GM12878 (cell line): ENCODE results near the gene MRPL36. TPM values are rescaled to one million over a fixed set of nuclear protein-coding genes. Genes with fewer than 3 reads are reported as not detected.

Experiments used
- BACH1 ChIP-seq: fragments of 450-650 bp; IDR thresholded peaks from 2 replicates; pipeline ENCODE4 v1.6.1; 2017; ENCODE audit warnings: mild to moderate bottlenecking, borderline replicate concordance
- BCL11A ChIP-seq: IDR thresholded peaks from 2 replicates; pipeline ENCODE4 v1.6.1; 2011; ENCODE audit warnings: low read depth, low read length
- BRCA1 ChIP-seq: IDR thresholded peaks from 2 replicates; pipeline ENCODE4 v1.6.1; 2011; ENCODE audit warnings: low read depth, low read length, improper control_type of control experiment
- CHD2 ChIP-seq: IDR thresholded peaks from 2 replicates; pipeline ENCODE4 v1.6.1; 2011; ENCODE audit warnings: low read depth, low read length, improper control_type of control experiment, borderline replicate concordance
- CHD4 ChIP-seq: fragments of 200-600 bp; sonication (generic); IDR thresholded peaks from 2 replicates; pipeline ENCODE4 v1.6.1; 2016; ENCODE audit warnings: mild to moderate bottlenecking
- CREM ChIP-seq: IDR thresholded peaks from 2 replicates; pipeline ENCODE4 v1.6.1; 2014; ENCODE audit warnings: antibody characterized with exemption, low read depth
- DPF2 ChIP-seq: fragments of 450-650 bp; IDR thresholded peaks from 2 replicates; pipeline ENCODE4 v1.6.1; 2017; ENCODE audit warnings: mild to moderate bottlenecking
- ESRRA ChIP-seq: IDR thresholded peaks from 2 replicates; pipeline ENCODE4 v1.6.1; 2012; ENCODE audit warnings: mild to moderate bottlenecking, low read length, improper control_type of control experiment
- IKZF2 ChIP-seq, 2 experiments: fragments of 450-650 bp; IDR thresholded peaks; 2 replicates each; pipeline ENCODE4 v1.6.1; 2017; ENCODE audit warnings: mild to moderate bottlenecking in 2 of 2, moderate library complexity in 2 of 2
- IRF5 ChIP-seq: fragments of 450-650 bp; IDR thresholded peaks from 2 replicates; pipeline ENCODE4 v1.6.1; 2017; ENCODE audit warnings: borderline replicate concordance
- JUND ChIP-seq: IDR thresholded peaks from 2 replicates; pipeline ENCODE4 v1.6.1; 2012; ENCODE audit warnings: low read depth, mild to moderate bottlenecking, low read length, improper control_type of control experiment, moderate library complexity
- KAT2A ChIP-seq: conservative IDR thresholded peaks from 2 replicates; pipeline ENCODE4 v1.6.1; 2011; ENCODE audit warnings: low read depth, low read length; ENCODE audit not compliant: control insufficient read depth
- KDM1A ChIP-seq: fragments of 200-600 bp; sonication (generic); IDR thresholded peaks from 2 replicates; pipeline ENCODE4 v1.6.1; 2016; ENCODE audit warnings: borderline replicate concordance
- MAX ChIP-seq: IDR thresholded peaks from 2 replicates; pipeline ENCODE4 v1.6.1; 2012; ENCODE audit warnings: low read depth, low read length, improper control_type of control experiment
- MTA3 ChIP-seq: IDR thresholded peaks from 2 replicates; pipeline ENCODE4 v1.6.1; 2012; ENCODE audit warnings: low read length, inconsistent platforms, borderline replicate concordance
- MXI1 ChIP-seq: fragments of 150-350 bp; IDR thresholded peaks from 2 replicates; pipeline ENCODE4 v1.6.1; 2011; ENCODE audit warnings: low read depth, mild to moderate bottlenecking, inconsistent platforms, low read length, improper control_type of control experiment
- NFXL1 ChIP-seq: fragments of 450-650 bp; IDR thresholded peaks from 2 replicates; pipeline ENCODE4 v1.6.1; 2017; ENCODE audit warnings: antibody characterized with exemption, mild to moderate bottlenecking, borderline replicate concordance
- NR2F1 ChIP-seq: fragments of 450-650 bp; conservative IDR thresholded peaks from 2 replicates; pipeline ENCODE4 v1.6.1; 2017; ENCODE audit warnings: mild to moderate bottlenecking
- NRF1 ChIP-seq: conservative IDR thresholded peaks from 2 replicates; pipeline ENCODE4 v1.6.1; 2011; ENCODE audit warnings: mild to moderate bottlenecking, low read depth, low read length, improper control_type of control experiment
- RAD21 ChIP-seq: IDR thresholded peaks from 2 replicates; pipeline ENCODE4 v1.6.1; 2011; ENCODE audit warnings: mild to moderate bottlenecking, low read depth, low read length, moderate library complexity; ENCODE audit not compliant: insufficient read depth
- RAD51 ChIP-seq: fragments of 450-650 bp; IDR thresholded peaks from 2 replicates; pipeline ENCODE4 v1.6.1; 2016; ENCODE audit warnings: moderate library complexity, mild to moderate bottlenecking, inconsistent platforms
- RBBP5 ChIP-seq: fragments of 200-600 bp; sonication (generic); conservative IDR thresholded peaks from 2 replicates; pipeline ENCODE4 v1.6.1; 2016
- RCOR1 ChIP-seq: conservative IDR thresholded peaks from 2 replicates; pipeline ENCODE4 v1.6.1; 2012; ENCODE audit warnings: low read depth, low read length, improper control_type of control experiment
- SMARCA5 ChIP-seq: fragments of 450-650 bp; IDR thresholded peaks from 2 replicates; pipeline ENCODE4 v1.6.1; 2017; ENCODE audit warnings: mild to moderate bottlenecking
- SRF ChIP-seq, 2 experiments: IDR thresholded peaks; 2 replicates each; pipeline ENCODE4 v1.6.1; 2011; ENCODE audit warnings: low read depth in 2 of 2, low read length in 2 of 2, mild to moderate bottlenecking in 1 of 2, moderate library complexity in 1 of 2
- STAT1 ChIP-seq: fragments of 450-650 bp; conservative IDR thresholded peaks from 2 replicates; pipeline ENCODE4 v1.6.1; 2014; ENCODE audit warnings: antibody characterized with exemption, mild to moderate bottlenecking
- SUZ12 ChIP-seq: fragments of 200-600 bp; sonication (generic); IDR thresholded peaks from one replicate; pipeline ENCODE4 v1.6.1; 2018; ENCODE audit warnings: antibody characterized with exemption, mild to moderate bottlenecking; ENCODE audit not compliant: unreplicated experiment
- YBX1 ChIP-seq: fragments of 450-650 bp; IDR thresholded peaks from 2 replicates; pipeline ENCODE4 v1.6.1; 2016; ENCODE audit warnings: antibody characterized with exemption
- ZNF207 ChIP-seq: fragments of 450-650 bp; IDR thresholded peaks from 2 replicates; pipeline ENCODE4 v1.6.1; 2014; ENCODE audit warnings: antibody characterized with exemption, mild to moderate bottlenecking, borderline replicate concordance
- polyA plus RNA-seq, 11 experiments: library from polyadenylated mRNA; depleted of rRNA in 4 of 11; unstranded in 6 of 11; stranded (reverse) in 5 of 11; fragments of >200 nt; fragmentation: Nextera tagmentation in 4 of 11; fragmentation: Illumina TruSeq in 1 of 11; extraction: Ambion mirVana in 4 of 11; extraction: Trizol in 1 of 11; gene quantifications; 1 replicate in 1 of 11; 2 replicates in 10 of 11; pipeline versions ENCODE4 v1.2.1 to v1.2.3, GENCODE V29; 2011 to 2016; ENCODE audit warnings: inconsistent platforms in 2 of 11, missing spikeins in 2 of 11, low read depth in 1 of 11
- total RNA-seq, 4 experiments: library from RNA; depleted of rRNA in 3 of 4; stranded (reverse); fragments of >200 nt in 3 of 4; fragmentation: Illumina TruSeq in 1 of 4; extraction: Trizol in 1 of 4; gene quantifications; 2 replicates each; pipeline versions ENCODE4 v1.2.1 to v1.2.3, GENCODE V29; 2013 to 2021
- TF ChIP-seq, protein P1 (sequence below): fragments of 450-650 bp; IDR thresholded peaks from 2 replicates; pipeline ENCODE4 v1.6.1; 2017; ENCODE audit warnings: antibody characterized with exemption, mild to moderate bottlenecking, moderate library complexity
- TF ChIP-seq, protein P2 (sequence below): fragments of 450-650 bp; IDR thresholded peaks from 2 replicates; pipeline ENCODE4 v1.6.1; 2014; ENCODE audit warnings: mild to moderate bottlenecking

MRPL36 gene
- total and polyA plus RNA-seq, 10 of the 15 experiments (the other 5 are each of a cell fraction or from before 2014, with no cell fraction given) = 89.2 to 559 (median 152) TPM

DNA sequence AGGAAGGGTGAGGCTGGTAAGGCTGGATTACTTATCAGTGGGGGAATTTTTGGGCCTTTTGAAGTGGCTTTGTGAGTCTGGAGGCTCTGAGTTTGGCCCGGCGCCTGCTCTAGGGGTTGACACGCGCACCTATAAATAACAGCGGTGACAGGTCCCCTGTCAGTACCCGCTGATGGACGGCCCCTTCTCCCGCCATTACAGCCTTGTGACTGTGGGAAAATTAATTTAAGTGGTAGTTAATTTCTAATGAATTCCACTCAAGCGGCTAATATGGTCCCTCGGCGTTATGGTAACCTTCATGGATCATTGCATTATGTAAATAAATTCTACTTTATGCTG is 16.5 kb downstream of the MRPL36 start (continued):
- peak; percentile 57 for TF ChIP-seq CREM
- TF ChIP-seq KDM1A = no peak
- no peak for TF ChIP-seq STAT1
- TF ChIP-seq BCL11A = peak; percentile 85
- TF ChIP-seq NRF1 = no peak
- TF ChIP-seq ESRRA = peak; percentile 51; the same call in 1 of the 2 replicates
- no peak for TF ChIP-seq BRCA1
- TF ChIP-seq NFXL1 = no peak
- TF ChIP-seq MAX = no peak
- no peak for TF ChIP-seq YBX1
- TF ChIP-seq IKZF2 (IDR thresholded peaks at IDR 0.05) = peak; percentile 50 to 78; a peak in 3 of 4 replicates
- TF ChIP-seq SMARCA5 = no peak
- peak; percentile 58; the same call in 1 of the 2 replicates for TF ChIP-seq RAD51
- TF ChIP-seq ZNF207 = peak; percentile 51; the same call in 1 of the 2 replicates
- TF ChIP-seq JUND = no peak
- no peak for TF ChIP-seq KAT2A
- TF ChIP-seq BACH1 = 0 out of 2 replicates have a peak, but pooled peaks have one; percentile 9
- TF ChIP-seq, protein P1, sequence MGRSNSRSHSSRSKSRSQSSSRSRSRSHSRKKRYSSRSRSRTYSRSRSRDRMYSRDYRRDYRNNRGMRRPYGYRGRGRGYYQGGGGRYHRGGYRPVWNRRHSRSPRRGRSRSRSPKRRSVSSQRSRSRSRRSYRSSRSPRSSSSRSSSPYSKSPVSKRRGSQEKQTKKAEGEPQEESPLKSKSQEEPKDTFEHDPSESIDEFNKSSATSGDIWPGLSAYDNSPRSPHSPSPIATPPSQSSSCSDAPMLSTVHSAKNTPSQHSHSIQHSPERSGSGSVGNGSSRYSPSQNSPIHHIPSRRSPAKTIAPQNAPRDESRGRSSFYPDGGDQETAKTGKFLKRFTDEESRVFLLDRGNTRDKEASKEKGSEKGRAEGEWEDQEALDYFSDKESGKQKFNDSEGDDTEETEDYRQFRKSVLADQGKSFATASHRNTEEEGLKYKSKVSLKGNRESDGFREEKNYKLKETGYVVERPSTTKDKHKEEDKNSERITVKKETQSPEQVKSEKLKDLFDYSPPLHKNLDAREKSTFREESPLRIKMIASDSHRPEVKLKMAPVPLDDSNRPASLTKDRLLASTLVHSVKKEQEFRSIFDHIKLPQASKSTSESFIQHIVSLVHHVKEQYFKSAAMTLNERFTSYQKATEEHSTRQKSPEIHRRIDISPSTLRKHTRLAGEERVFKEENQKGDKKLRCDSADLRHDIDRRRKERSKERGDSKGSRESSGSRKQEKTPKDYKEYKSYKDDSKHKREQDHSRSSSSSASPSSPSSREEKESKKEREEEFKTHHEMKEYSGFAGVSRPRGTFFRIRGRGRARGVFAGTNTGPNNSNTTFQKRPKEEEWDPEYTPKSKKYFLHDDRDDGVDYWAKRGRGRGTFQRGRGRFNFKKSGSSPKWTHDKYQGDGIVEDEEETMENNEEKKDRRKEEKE = no peak
- peak; percentile 84 for TF ChIP-seq NR2F1
- TF ChIP-seq SRF (IDR thresholded peaks at IDR 0.05; ENCODE audit: low read depth in 2 of 2, low read length in 2 of 2) = no peak
- TF ChIP-seq RCOR1 = no peak
- TF ChIP-seq MTA3 = no peak
- no peak for TF ChIP-seq MXI1
- TF ChIP-seq IRF5 = no peak
- TF ChIP-seq DPF2 = peak; percentile 81; the same call in 1 of the 2 replicates
- no peak for TF ChIP-seq RAD21
- TF ChIP-seq CHD2 = peak; percentile 60; the same call in 1 of the 2 replicates
- TF ChIP-seq CHD4 = no peak
- TF ChIP-seq SUZ12 = no peak
- no peak for TF ChIP-seq RBBP5
- TF ChIP-seq, protein P2, sequence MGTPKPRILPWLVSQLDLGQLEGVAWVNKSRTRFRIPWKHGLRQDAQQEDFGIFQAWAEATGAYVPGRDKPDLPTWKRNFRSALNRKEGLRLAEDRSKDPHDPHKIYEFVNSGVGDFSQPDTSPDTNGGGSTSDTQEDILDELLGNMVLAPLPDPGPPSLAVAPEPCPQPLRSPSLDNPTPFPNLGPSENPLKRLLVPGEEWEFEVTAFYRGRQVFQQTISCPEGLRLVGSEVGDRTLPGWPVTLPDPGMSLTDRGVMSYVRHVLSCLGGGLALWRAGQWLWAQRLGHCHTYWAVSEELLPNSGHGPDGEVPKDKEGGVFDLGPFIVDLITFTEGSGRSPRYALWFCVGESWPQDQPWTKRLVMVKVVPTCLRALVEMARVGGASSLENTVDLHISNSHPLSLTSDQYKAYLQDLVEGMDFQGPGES = no peak
